ENCODE measurements around the gene PTPRN.

DNA sequence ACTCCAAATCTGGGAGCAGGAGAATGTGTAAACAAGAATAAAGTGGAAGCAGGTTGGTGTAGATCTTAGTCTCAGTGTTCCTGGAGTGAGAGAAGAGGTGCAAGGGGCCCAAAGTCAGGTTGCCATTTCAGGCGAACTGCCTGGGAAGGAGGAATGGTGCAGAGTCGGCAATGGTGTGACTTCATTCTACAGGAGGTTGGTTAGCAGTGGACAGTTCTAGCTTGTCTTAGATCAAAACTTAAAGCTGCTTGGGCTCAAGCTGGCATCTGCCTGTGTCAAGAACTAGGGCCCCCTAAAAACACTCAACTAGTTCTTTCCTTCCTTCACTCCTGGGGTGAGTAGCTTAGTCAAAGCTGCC, 60.4 kb downstream of the PTPRN start:
- no peak for TF ChIP-seq EZH2 (IDR thresholded peaks at IDR 0.05; ENCODE audit: low read depth)
- TF ChIP-seq, protein P1, sequence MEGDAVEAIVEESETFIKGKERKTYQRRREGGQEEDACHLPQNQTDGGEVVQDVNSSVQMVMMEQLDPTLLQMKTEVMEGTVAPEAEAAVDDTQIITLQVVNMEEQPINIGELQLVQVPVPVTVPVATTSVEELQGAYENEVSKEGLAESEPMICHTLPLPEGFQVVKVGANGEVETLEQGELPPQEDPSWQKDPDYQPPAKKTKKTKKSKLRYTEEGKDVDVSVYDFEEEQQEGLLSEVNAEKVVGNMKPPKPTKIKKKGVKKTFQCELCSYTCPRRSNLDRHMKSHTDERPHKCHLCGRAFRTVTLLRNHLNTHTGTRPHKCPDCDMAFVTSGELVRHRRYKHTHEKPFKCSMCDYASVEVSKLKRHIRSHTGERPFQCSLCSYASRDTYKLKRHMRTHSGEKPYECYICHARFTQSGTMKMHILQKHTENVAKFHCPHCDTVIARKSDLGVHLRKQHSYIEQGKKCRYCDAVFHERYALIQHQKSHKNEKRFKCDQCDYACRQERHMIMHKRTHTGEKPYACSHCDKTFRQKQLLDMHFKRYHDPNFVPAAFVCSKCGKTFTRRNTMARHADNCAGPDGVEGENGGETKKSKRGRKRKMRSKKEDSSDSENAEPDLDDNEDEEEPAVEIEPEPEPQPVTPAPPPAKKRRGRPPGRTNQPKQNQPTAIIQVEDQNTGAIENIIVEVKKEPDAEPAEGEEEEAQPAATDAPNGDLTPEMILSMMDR (conservative IDR thresholded peaks at IDR 0.05) = no peak
